H9 (cell line): ENCODE results near the gene TFDP1. TPM values are rescaled to one million over a fixed set of nuclear protein-coding genes. Genes with fewer than 3 reads are reported as not detected.

Experiments used
- DNase-seq: peaks from one replicate; pipeline ENCODE4 v3.0.0-alpha.2; 2017
- H2AFZ ChIP-seq: one replicate; pipeline ENCODE4 v1.6.1; 2013; ENCODE audit warnings: mild to moderate bottlenecking, low read length, control low read depth, moderate library complexity
- H2AK5ac ChIP-seq: 2 replicates; pipeline ENCODE4 v1.6.1; 2013; ENCODE audit warnings: low read length, control low read depth, mixed read lengths; ENCODE audit not compliant: insufficient read length
- H2BK120ac ChIP-seq: one replicate; pipeline ENCODE4 v1.6.1; 2013; ENCODE audit warnings: low read depth, mild to moderate bottlenecking, low read length, control low read depth, inconsistent platforms; ENCODE audit not compliant: poor library complexity, severe bottlenecking
- H2BK12ac ChIP-seq: 2 replicates; pipeline ENCODE4 v1.6.1; 2013; ENCODE audit warnings: low read length, control low read depth, mixed read lengths, low read depth; ENCODE audit not compliant: insufficient read length
- H2BK15ac ChIP-seq: 2 replicates; pipeline ENCODE4 v1.6.1; 2013; ENCODE audit warnings: low read depth, low read length, control low read depth
- H2BK20ac ChIP-seq: one replicate; pipeline ENCODE4 v1.6.1; 2013; ENCODE audit warnings: low read depth, mild to moderate bottlenecking, low read length, control low read depth, inconsistent platforms; ENCODE audit not compliant: poor library complexity, severe bottlenecking
- H2BK5ac ChIP-seq: 2 replicates; pipeline ENCODE4 v1.6.1; 2013; ENCODE audit warnings: low read length, control low read depth, mixed read lengths; ENCODE audit not compliant: insufficient read length
- H3K14ac ChIP-seq: 2 replicates; pipeline ENCODE4 v1.6.1; 2013; ENCODE audit warnings: low read length, control low read depth; ENCODE audit not compliant: insufficient read depth
- H3K18ac ChIP-seq: 2 replicates; pipeline ENCODE4 v1.6.1; 2013; ENCODE audit warnings: low read depth, mild to moderate bottlenecking, mixed read lengths, low read length, control low read depth; ENCODE audit not compliant: insufficient read length
- H3K23ac ChIP-seq: 2 replicates; pipeline ENCODE4 v1.6.1; 2013; ENCODE audit warnings: low read length, control low read depth, mixed read lengths, low read depth; ENCODE audit not compliant: insufficient read length
- H3K23me2 ChIP-seq: 2 replicates; pipeline ENCODE4 v1.6.1; 2013; ENCODE audit warnings: low read depth, mild to moderate bottlenecking, mixed read lengths, low read length, control low read depth; ENCODE audit not compliant: insufficient read length, poor library complexity, severe bottlenecking
- H3K27ac ChIP-seq: 2 replicates; pipeline ENCODE4 v1.5.1; 2013; ENCODE audit warnings: low read length, control low read depth, mixed read lengths, low read depth; ENCODE audit not compliant: insufficient read length
- H3K27me3 ChIP-seq: 2 replicates; pipeline ENCODE4 v1.6.1; 2013; ENCODE audit warnings: low read length, control low read depth, inconsistent platforms; ENCODE audit not compliant: insufficient read depth
- H3K4ac ChIP-seq: 2 replicates; pipeline ENCODE4 v1.6.1; 2013; ENCODE audit warnings: low read depth, mild to moderate bottlenecking, control low read depth, inconsistent platforms, low read length, moderate library complexity
- H3K4me1 ChIP-seq: 2 replicates; pipeline ENCODE4 v1.6.1; 2013; ENCODE audit warnings: low read length, control low read depth, inconsistent platforms; ENCODE audit not compliant: insufficient read depth
- H3K4me2 ChIP-seq: 2 replicates; pipeline ENCODE4 v1.6.1; 2013; ENCODE audit warnings: low read length, control low read depth, mixed read lengths; ENCODE audit not compliant: insufficient read length, insufficient read depth
- H3K56ac ChIP-seq: 2 replicates; pipeline ENCODE4 v1.6.1; 2013; ENCODE audit warnings: low read depth, mild to moderate bottlenecking, mixed read lengths, low read length, control low read depth; ENCODE audit not compliant: insufficient read length
- H3K79me1 ChIP-seq: 2 replicates; pipeline ENCODE4 v1.6.1; 2013; ENCODE audit warnings: low read depth, mild to moderate bottlenecking, moderate library complexity, low read length, control low read depth, inconsistent platforms; ENCODE audit not compliant: insufficient read depth, poor library complexity, severe bottlenecking
- H3K79me2 ChIP-seq: 2 replicates; pipeline ENCODE4 v1.6.1; 2013; ENCODE audit warnings: low read length, control low read depth, inconsistent platforms; ENCODE audit not compliant: insufficient read depth
- H3K9ac ChIP-seq: 2 replicates; pipeline ENCODE4 v1.6.1; 2013; ENCODE audit warnings: low read length, control low read depth, mixed read lengths; ENCODE audit not compliant: insufficient read length; ENCODE audit errors: extremely low read depth
- H3K9me3 ChIP-seq: one replicate; pipeline ENCODE4 v1.6.1; 2013; ENCODE audit warnings: low read depth, low read length, inconsistent platforms; ENCODE audit not compliant: control insufficient read depth
- H3T11ph ChIP-seq: one replicate; pipeline ENCODE4 v1.6.1; 2013; ENCODE audit warnings: mild to moderate bottlenecking, low read length, control low read depth, inconsistent platforms
- H4K20me1 ChIP-seq: one replicate; pipeline ENCODE4 v1.6.1; 2013; ENCODE audit not compliant: control insufficient read depth, insufficient read length, insufficient read depth
- H4K5ac ChIP-seq: 2 replicates; pipeline ENCODE4 v1.6.1; 2013; ENCODE audit warnings: low read depth, mild to moderate bottlenecking, mixed read lengths, low read length, control low read depth; ENCODE audit not compliant: insufficient read length
- H4K8ac ChIP-seq: replicated peaks from 2 replicates; pipeline ENCODE4 v1.6.1; 2013; ENCODE audit warnings: low read length, control low read depth, mixed read lengths, low read depth; ENCODE audit not compliant: insufficient read length
- H4K91ac ChIP-seq: 2 replicates; pipeline ENCODE4 v1.6.1; 2013; ENCODE audit warnings: low read depth, mild to moderate bottlenecking, moderate library complexity, mixed read lengths, low read length, control low read depth; ENCODE audit not compliant: insufficient read length
- H3K27ac Mint-ChIP-seq, 3 experiments: 2 replicates in 2 of 3; 3 replicates in 1 of 3; pipeline ENCODE4 v1.8.0; 2020 to 2021; ENCODE audit warnings: mixed read lengths in 3 of 3, mild to moderate bottlenecking in 1 of 3, moderate library complexity in 1 of 3
- H3K27me3 Mint-ChIP-seq: 2 replicates; pipeline ENCODE4 v1.8.0; 2021; ENCODE audit warnings: low read depth, mild to moderate bottlenecking, moderate library complexity, mixed read lengths
- H3K36me3 Mint-ChIP-seq, 3 experiments: 2 replicates in 2 of 3; 3 replicates in 1 of 3; pipeline ENCODE4 v1.8.0; 2020 to 2021; ENCODE audit warnings: low read depth in 3 of 3, mixed read lengths in 3 of 3; ENCODE audit not compliant: insufficient read depth in 1 of 3
- H3K4me1 Mint-ChIP-seq, 2 experiments: 2 replicates each; pipeline ENCODE4 v1.8.0; 2020; ENCODE audit warnings: mixed read lengths in 2 of 2
- H3K4me3 Mint-ChIP-seq, 2 experiments: 2 replicates in 1 of 2; 3 replicates in 1 of 2; pipeline ENCODE4 v1.8.0; 2020 to 2021; ENCODE audit warnings: mild to moderate bottlenecking in 2 of 2, mixed read lengths in 2 of 2, moderate library complexity in 1 of 2
- H3K9me3 Mint-ChIP-seq, 2 experiments: 2 replicates in 1 of 2; 3 replicates in 1 of 2; pipeline ENCODE4 v1.8.0; 2020; ENCODE audit warnings: mild to moderate bottlenecking in 2 of 2, mixed read lengths in 2 of 2, moderate library complexity in 1 of 2
- CTCF ChIP-seq: fragments of 200-600 bp; sonication (generic); conservative IDR thresholded peaks from 3 replicates; pipeline ENCODE4 v1.8.0; 2021; ENCODE audit warnings: antibody characterized with exemption, mild to moderate bottlenecking
- WGBS: extraction: QIAGEN DNeasy Blood & Tissue Kit; methylation state at CpG from one replicate; pipeline ENCODE4 v1.1.7; 2013; ENCODE audit warnings: missing lambda C conversion rate, low lambda C conversion rate, mixed read lengths; ENCODE audit not compliant: insufficient read length; ENCODE audit errors: extremely low coverage; 5-methylcytosine and 5-hydroxymethylcytosine counted together
- total RNA-seq: library from RNA; stranded (reverse); gene quantifications from 2 replicates; pipeline ENCODE4 v1.2.1, GENCODE V29; 2021

The TFDP1 gene
- total RNA-seq, 1 experiment from 2014 or later: 111 TPM

GRCh38 chr13:113551081-113552000 is 33.2 kb upstream of the TFDP1 start:
- no peak for TF ChIP-seq CTCF
- Histone ChIP-seq H2AK5ac (no peak overlapping the region), H3K18ac (no peak overlapping the region), H4K5ac (no peak overlapping the region), H3K4me1 (no peaks in the 10 kb centered on the region; the same call in 1 of the 2 replicates), H3K56ac (no peak overlapping the region), H3K14ac (no peak overlapping the region), H3K23me2 (no peaks in the 10 kb centered on the region), H3K79me2 (no peaks in the 10 kb centered on the region; the same call in 1 of the 2 replicates), H3K79me1 (no peaks in the 10 kb centered on the region), H3K9me3 (no peaks in the 10 kb centered on the region), H3K27me3 (no peaks in the 10 kb centered on the region), H2BK120ac (no peak overlapping the region), H2BK5ac (no peak overlapping the region), H3K4me2 (no peak overlapping the region), H3T11ph (no peak overlapping the region), H3K23ac (no peak overlapping the region), H2AFZ (no peak overlapping the region), H4K8ac (no peak overlapping the region), H4K91ac (no peak overlapping the region), H4K20me1 (peaks cover 3% of the 10 kb centered on the region), H3K4ac (no peak overlapping the region), H3K9ac (no peak overlapping the region), H2BK20ac (no peak overlapping the region), H3K27ac (no peak overlapping the region), H2BK12ac (no peak overlapping the region), H2BK15ac (no peak overlapping the region)
- WGBS: no CpG with 5 or more reads among the region's 16 CpGs
- H3K27me3 Mint-ChIP-seq: no peaks in the 10 kb centered on the region
- peaks cover 12 to 27% of the 10 kb centered on the region in 2 experiments for H3K4me1 Mint-ChIP-seq
- H3K4me3 Mint-ChIP-seq: no peak overlapping the region
- DNase-seq: peak; percentile 22
- peaks cover 0 to 23% (median 19%) of the 10 kb centered on the region in 3 experiments; a peak in 5 of 7 replicates for H3K36me3 Mint-ChIP-seq
- no peaks in the 10 kb centered on the region for H3K9me3 Mint-ChIP-seq
- peak overlapping the region in 2 of 3 experiments; percentile 10 to 77; a peak in 2 of 7 replicates for H3K27ac Mint-ChIP-seq
